Liver (tissue), 9 donors: ENCODE results near the gene PEMT. TPM values are rescaled to one million over a fixed set of nuclear protein-coding genes. Genes with fewer than 3 reads are reported as not detected.

Experiments used
- DNase-seq: peaks from one replicate; pipeline ENCODE4 v3.0.0-alpha.2; 2017; ENCODE audit warnings: low spot score
- H3K27ac ChIP-seq, 2 donors: one replicate each; pipeline ENCODE4 v1.7.0; 2013; ENCODE audit warnings: inconsistent platforms in 2 of 2, low read length in 2 of 2, control low read depth in 1 of 2, low read depth in 1 of 2, mild to moderate bottlenecking in 1 of 2
- H3K27me3 ChIP-seq, 4 donors: one replicate each; pipeline versions ENCODE4 v1.6.1 to v1.7.0; 2013; ENCODE audit warnings: low read length in 3 of 4, inconsistent platforms in 1 of 4, mild to moderate bottlenecking in 1 of 4, moderate library complexity in 1 of 4; ENCODE audit not compliant: control insufficient read depth in 4 of 4, insufficient read depth in 4 of 4
- H3K36me3 ChIP-seq, 4 donors: one replicate each; pipeline versions ENCODE4 v1.6.1 to v1.7.0; 2013; ENCODE audit warnings: low read length in 3 of 4, mild to moderate bottlenecking in 3 of 4, low read depth in 1 of 4, moderate library complexity in 1 of 4; ENCODE audit not compliant: control insufficient read depth in 4 of 4, insufficient read depth in 3 of 4
- H3K4me1 ChIP-seq, 4 donors: one replicate each; pipeline versions ENCODE4 v1.6.1 to v1.7.0; 2013; ENCODE audit warnings: low read length in 3 of 4, mild to moderate bottlenecking in 3 of 4, moderate library complexity in 1 of 4; ENCODE audit not compliant: control insufficient read depth in 4 of 4, insufficient read depth in 4 of 4
- H3K4me3 ChIP-seq, 3 donors: one replicate each; pipeline versions ENCODE4 v1.6.1 to v1.7.0; 2013; ENCODE audit warnings: low read length in 3 of 3, control low read depth in 1 of 3, low read depth in 1 of 3, mild to moderate bottlenecking in 1 of 3
- H3K9ac ChIP-seq, 2 donors: one replicate each; pipeline ENCODE4 v1.7.0; 2013; ENCODE audit warnings: low read length in 2 of 2, mild to moderate bottlenecking in 2 of 2, moderate library complexity in 2 of 2, control low read depth in 1 of 2, low read depth in 1 of 2
- H3K9me3 ChIP-seq, 4 donors: one replicate each; pipeline versions ENCODE4 v1.6.1 to v1.7.0; 2013; ENCODE audit warnings: low read length in 3 of 4; ENCODE audit not compliant: control insufficient read depth in 4 of 4
- ATF3 ChIP-seq: IDR thresholded peaks from 2 replicates; pipeline ENCODE4 v1.6.1; 2016; ENCODE audit warnings: antibody characterized with exemption
- EGR1 ChIP-seq, 2 donors: IDR thresholded peaks; 2 replicates each; pipeline ENCODE4 v1.6.1; 2016 to 2018; ENCODE audit warnings: antibody characterized with exemption in 2 of 2, low read depth in 2 of 2
- FOXA1 ChIP-seq: IDR thresholded peaks from 2 replicates; pipeline ENCODE4 v1.6.1; 2016; ENCODE audit warnings: antibody characterized with exemption
- FOXA2 ChIP-seq: IDR thresholded peaks from 2 replicates; pipeline ENCODE4 v1.6.1; 2016; ENCODE audit warnings: antibody characterized with exemption
- GABPA ChIP-seq, 2 donors: IDR thresholded peaks in 1 of 2; conservative IDR thresholded peaks in 1 of 2; 2 replicates each; pipeline ENCODE4 v1.6.1; 2016; ENCODE audit warnings: antibody characterized with exemption in 2 of 2, mild to moderate bottlenecking in 1 of 2, moderate library complexity in 1 of 2
- HNF4A ChIP-seq, 2 donors: conservative IDR thresholded peaks; 2 replicates each; pipeline ENCODE4 v1.6.1; 2016; ENCODE audit warnings: antibody characterized with exemption in 2 of 2, mild to moderate bottlenecking in 2 of 2
- HNF4G ChIP-seq: IDR thresholded peaks from 2 replicates; pipeline ENCODE4 v1.6.1; 2016; ENCODE audit warnings: antibody characterized with exemption
- JUND ChIP-seq, 2 donors: IDR thresholded peaks; 2 replicates each; pipeline ENCODE4 v1.6.1; 2016; ENCODE audit warnings: antibody characterized with exemption in 2 of 2
- NR2F2 ChIP-seq: IDR thresholded peaks from 2 replicates; pipeline ENCODE4 v1.6.1; 2016; ENCODE audit warnings: antibody characterized with exemption
- RAD21 ChIP-seq, 2 donors: IDR thresholded peaks; 2 replicates each; pipeline ENCODE4 v1.6.1; 2016; ENCODE audit warnings: antibody characterized with exemption in 2 of 2, mild to moderate bottlenecking in 2 of 2
- RXRA ChIP-seq, 2 donors: IDR thresholded peaks; 2 replicates each; pipeline ENCODE4 v1.6.1; 2017 to 2018; ENCODE audit warnings: antibody characterized with exemption in 2 of 2, mild to moderate bottlenecking in 1 of 2
- SP1 ChIP-seq: IDR thresholded peaks from 2 replicates; pipeline ENCODE4 v1.6.1; 2018; ENCODE audit warnings: antibody characterized with exemption, mild to moderate bottlenecking
- TAF1 ChIP-seq: conservative IDR thresholded peaks from 2 replicates; pipeline ENCODE4 v1.6.1; 2016; ENCODE audit warnings: antibody characterized with exemption, mild to moderate bottlenecking
- YY1 ChIP-seq: IDR thresholded peaks from 2 replicates; pipeline ENCODE4 v1.6.1; 2016; ENCODE audit warnings: antibody characterized with exemption, mild to moderate bottlenecking
- WGBS: extraction: QIAGEN DNeasy Blood & Tissue Kit; methylation state at CpG from one replicate; pipeline ENCODE4 v1.1.7; 2013; 5-methylcytosine and 5-hydroxymethylcytosine counted together
- polyA plus RNA-seq, 2 donors: library from polyadenylated mRNA; stranded (reverse) in 1 of 2; unstranded in 1 of 2; fragments of 200-250 nt in 1 of 2; fragments of >200 nt in 1 of 2; fragmentation: Nextera tagmentation in 1 of 2; extraction: Ambion mirVana in 1 of 2; gene quantifications; one replicate each; pipeline versions ENCODE4 v1.2.1 to v1.2.3, GENCODE V29; 2013 to 2015
- total RNA-seq, 2 donors: library from RNA; depleted of rRNA; stranded (reverse); fragments of >200 nt; gene quantifications; one replicate each; pipeline ENCODE4 v1.2.3, GENCODE V29; 2014
- TF ChIP-seq, protein P1 (sequence below): IDR thresholded peaks from 2 replicates; pipeline ENCODE4 v1.6.1; 2016; ENCODE audit warnings: antibody characterized with exemption
- TF ChIP-seq, protein P2 (sequence below): IDR thresholded peaks from 2 replicates; pipeline ENCODE4 v1.6.1; 2016; ENCODE audit warnings: antibody characterized with exemption
- TF ChIP-seq, protein P3 (sequence below): fragments of 150-350 bp; IDR thresholded peaks from 2 replicates; pipeline ENCODE4 v1.5.1; 2017; ENCODE audit warnings: improper control_type of control experiment, low read depth, low read length; ENCODE audit not compliant: missing input control
- donor health status: healthy.
- donor health status: healthy.
- donor health status: healthy.
- donor health status: healthy.
- donor health status: healthy.

The PEMT gene
- total and polyA plus RNA-seq, 4 donors: 64.6 to 211 (median 184) TPM

DNA sequence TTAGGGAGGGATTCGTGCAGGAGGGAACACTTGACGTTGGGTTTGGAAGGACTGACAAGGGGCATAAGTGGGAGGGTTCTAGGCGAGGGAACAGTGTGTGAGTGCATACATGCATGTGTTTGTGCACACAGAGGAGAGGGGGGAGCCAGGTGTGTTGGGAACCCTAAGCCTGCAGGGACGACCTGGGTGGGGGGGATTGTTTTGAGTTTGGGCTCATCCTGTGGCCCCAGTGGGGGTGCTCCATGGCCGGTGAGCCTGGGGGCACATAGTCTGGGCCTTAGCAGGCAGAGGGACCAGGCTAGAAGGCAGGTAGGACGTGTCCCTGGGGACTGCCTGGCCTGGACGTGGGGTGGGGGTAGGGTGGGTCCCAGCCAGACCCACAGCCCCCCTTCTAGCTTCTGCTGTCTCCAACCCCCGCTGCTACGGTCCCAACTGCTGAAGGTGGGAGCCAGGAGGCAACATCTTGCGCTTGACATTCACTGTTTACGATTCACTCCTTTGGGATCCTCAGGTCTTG lies 83.4 kb downstream of the PEMT start:
- TF ChIP-seq NR2F2: no peak
- TF ChIP-seq YY1: no peak
- TF ChIP-seq HNF4A (conservative IDR thresholded peaks at IDR 0.05): no peak
- TF ChIP-seq RAD21 (IDR thresholded peaks at IDR 0.05): no peak
- TF ChIP-seq, protein P1, sequence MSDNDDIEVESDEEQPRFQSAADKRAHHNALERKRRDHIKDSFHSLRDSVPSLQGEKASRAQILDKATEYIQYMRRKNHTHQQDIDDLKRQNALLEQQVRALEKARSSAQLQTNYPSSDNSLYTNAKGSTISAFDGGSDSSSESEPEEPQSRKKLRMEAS: no peak
- TF ChIP-seq JUND (IDR thresholded peaks at IDR 0.05): no peak
- no peak for TF ChIP-seq ATF3
- no peak for TF ChIP-seq SP1
- no peak overlapping the region for H3K9ac ChIP-seq
- no peak for DNase-seq
- H3K27ac ChIP-seq: no peak overlapping the region
- no peaks in the 10 kb centered on the region for H3K4me1 ChIP-seq
- no peaks in the 10 kb centered on the region for H3K9me3 ChIP-seq
- no peaks in the 10 kb centered on the region for H3K27me3 ChIP-seq
- WGBS: 93% methylated on average over 11 of the region's 11 CpGs
- peaks cover 3 to 28% (median 9%) of the 10 kb centered on the region in 4 donors for H3K36me3 ChIP-seq
- H3K4me3 ChIP-seq: no peak overlapping the region

GRCh38 chr17:17507465-17508011 lies 84.0 kb downstream of the PEMT start:
- Histone ChIP-seq H3K27me3 (no peaks in the 10 kb centered on the region), H3K4me1 (no peaks in the 10 kb centered on the region), H3K9ac (no peak overlapping the region), H3K9me3 (no peaks in the 10 kb centered on the region), H3K4me3 (no peak overlapping the region), H3K36me3 (peaks cover 3 to 28% (median 9%) of the 10 kb centered on the region in 4 donors), H3K27ac (no peak overlapping the region)
- no peak for DNase-seq
- no peak for TF ChIP-seq HNF4G
- WGBS: 95% methylated on average over 16 of the region's 16 CpGs

- H3K27ac ChIP-seq: no peak overlapping the region
- no peaks in the 10 kb centered on the region for H3K4me1 ChIP-seq
Measured at GRCh38 chr17:17506893-17507464, 84.5 kb downstream of the PEMT start.

DNA sequence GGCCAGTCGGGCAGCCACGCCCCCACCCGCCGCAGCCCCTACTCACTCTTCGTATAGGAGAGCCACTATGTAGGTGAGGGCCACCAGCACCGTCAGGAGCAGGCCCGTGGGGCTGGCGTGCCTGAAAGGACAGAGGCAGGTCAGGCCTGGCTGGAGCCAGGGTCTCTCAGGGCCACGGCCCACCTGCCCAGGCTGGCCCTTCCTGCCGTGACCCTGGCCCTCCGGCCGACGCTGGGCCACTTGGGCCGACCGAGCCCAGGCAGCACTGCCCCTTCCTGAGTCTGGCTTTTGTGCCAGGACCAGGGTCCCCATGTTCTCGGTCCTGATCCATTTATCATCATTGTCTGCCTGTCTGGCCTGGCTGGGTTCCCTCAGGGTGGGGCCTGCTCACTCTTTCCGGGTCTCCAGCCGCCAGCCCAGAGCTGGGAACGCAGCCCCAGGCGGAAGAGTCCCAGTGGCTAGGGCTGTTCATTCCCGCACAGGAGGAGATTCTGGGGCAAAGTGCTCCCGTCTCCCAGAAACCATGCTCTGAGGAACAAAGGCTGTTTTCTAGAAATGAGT lies 85.2 kb downstream of the PEMT start:
- Histone ChIP-seq H3K9me3 (no peaks in the 10 kb centered on the region), H3K36me3 (peaks cover 3 to 25% (median 9%) of the 10 kb centered on the region in 4 donors), H3K27ac (no peak overlapping the region), H3K9ac (no peak overlapping the region), H3K4me3 (no peak overlapping the region), H3K4me1 (no peaks in the 10 kb centered on the region), H3K27me3 (no peaks in the 10 kb centered on the region)
- 88% methylated on average over 22 of the region's 22 CpGs for WGBS
- no peak for DNase-seq
- TF ChIP-seq JUND (IDR thresholded peaks at IDR 0.05): no peak
- TF ChIP-seq GABPA (IDR thresholded peaks at IDR 0.05 in 1 of 2, conservative IDR thresholded peaks at IDR 0.05 in 1 of 2): no peak
- no peak for TF ChIP-seq HNF4G
- no peak for TF ChIP-seq NR2F2
- no peak for TF ChIP-seq RXRA (IDR thresholded peaks at IDR 0.05)
- TF ChIP-seq RAD21 (IDR thresholded peaks at IDR 0.05): no peak
- TF ChIP-seq SP1: no peak
- TF ChIP-seq, protein P1: no peak
- no peak for TF ChIP-seq EGR1 (IDR thresholded peaks at IDR 0.05; ENCODE audit: low read depth in 2 of 2)
- TF ChIP-seq HNF4A (conservative IDR thresholded peaks at IDR 0.05): no peak
- TF ChIP-seq, protein P2, sequence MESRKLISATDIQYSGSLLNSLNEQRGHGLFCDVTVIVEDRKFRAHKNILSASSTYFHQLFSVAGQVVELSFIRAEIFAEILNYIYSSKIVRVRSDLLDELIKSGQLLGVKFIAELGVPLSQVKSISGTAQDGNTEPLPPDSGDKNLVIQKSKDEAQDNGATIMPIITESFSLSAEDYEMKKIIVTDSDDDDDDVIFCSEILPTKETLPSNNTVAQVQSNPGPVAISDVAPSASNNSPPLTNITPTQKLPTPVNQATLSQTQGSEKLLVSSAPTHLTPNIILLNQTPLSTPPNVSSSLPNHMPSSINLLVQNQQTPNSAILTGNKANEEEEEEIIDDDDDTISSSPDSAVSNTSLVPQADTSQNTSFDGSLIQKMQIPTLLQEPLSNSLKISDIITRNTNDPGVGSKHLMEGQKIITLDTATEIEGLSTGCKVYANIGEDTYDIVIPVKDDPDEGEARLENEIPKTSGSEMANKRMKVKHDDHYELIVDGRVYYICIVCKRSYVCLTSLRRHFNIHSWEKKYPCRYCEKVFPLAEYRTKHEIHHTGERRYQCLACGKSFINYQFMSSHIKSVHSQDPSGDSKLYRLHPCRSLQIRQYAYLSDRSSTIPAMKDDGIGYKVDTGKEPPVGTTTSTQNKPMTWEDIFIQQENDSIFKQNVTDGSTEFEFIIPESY: no peak
- no peak for TF ChIP-seq FOXA2
- TF ChIP-seq, protein P3, sequence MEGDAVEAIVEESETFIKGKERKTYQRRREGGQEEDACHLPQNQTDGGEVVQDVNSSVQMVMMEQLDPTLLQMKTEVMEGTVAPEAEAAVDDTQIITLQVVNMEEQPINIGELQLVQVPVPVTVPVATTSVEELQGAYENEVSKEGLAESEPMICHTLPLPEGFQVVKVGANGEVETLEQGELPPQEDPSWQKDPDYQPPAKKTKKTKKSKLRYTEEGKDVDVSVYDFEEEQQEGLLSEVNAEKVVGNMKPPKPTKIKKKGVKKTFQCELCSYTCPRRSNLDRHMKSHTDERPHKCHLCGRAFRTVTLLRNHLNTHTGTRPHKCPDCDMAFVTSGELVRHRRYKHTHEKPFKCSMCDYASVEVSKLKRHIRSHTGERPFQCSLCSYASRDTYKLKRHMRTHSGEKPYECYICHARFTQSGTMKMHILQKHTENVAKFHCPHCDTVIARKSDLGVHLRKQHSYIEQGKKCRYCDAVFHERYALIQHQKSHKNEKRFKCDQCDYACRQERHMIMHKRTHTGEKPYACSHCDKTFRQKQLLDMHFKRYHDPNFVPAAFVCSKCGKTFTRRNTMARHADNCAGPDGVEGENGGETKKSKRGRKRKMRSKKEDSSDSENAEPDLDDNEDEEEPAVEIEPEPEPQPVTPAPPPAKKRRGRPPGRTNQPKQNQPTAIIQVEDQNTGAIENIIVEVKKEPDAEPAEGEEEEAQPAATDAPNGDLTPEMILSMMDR: no peak
- TF ChIP-seq FOXA1: no peak
- no peak for TF ChIP-seq TAF1
- TF ChIP-seq ATF3: no peak

More at GRCh38 chr17:17506893-17507464, 84.5 kb downstream of the PEMT start:
- Histone ChIP-seq H3K9ac (no peak overlapping the region), H3K27me3 (no peaks in the 10 kb centered on the region), H3K9me3 (no peaks in the 10 kb centered on the region), H3K36me3 (peaks cover 3 to 28% (median 9%) of the 10 kb centered on the region in 4 donors), H3K4me3 (no peak overlapping the region)
- no peak for DNase-seq
- 76% methylated on average over 17 of the region's 17 CpGs for WGBS
- no peak for TF ChIP-seq GABPA (IDR thresholded peaks at IDR 0.05 in 1 of 2, conservative IDR thresholded peaks at IDR 0.05 in 1 of 2)
